Ishikawa (cell line): ENCODE measurements around the gene MAP3K15.

Experiments used
- CEBPB ChIP-seq: IDR thresholded peaks from 2 replicates; pipeline ENCODE4 v1.6.1; 2012
- CREB1 ChIP-seq: IDR thresholded peaks from 2 replicates; pipeline ENCODE4 v1.6.1; 2012; ENCODE audit warnings: low read depth
- EGR1 ChIP-seq: IDR thresholded peaks from 2 replicates; pipeline ENCODE4 v1.6.1; 2012
- EP300 ChIP-seq: IDR thresholded peaks from 2 replicates; pipeline ENCODE4 v1.6.1; 2012; ENCODE audit warnings: borderline replicate concordance
- NFIC ChIP-seq: IDR thresholded peaks from 2 replicates; pipeline ENCODE4 v1.6.1; 2012
- RAD21 ChIP-seq: IDR thresholded peaks from 2 replicates; pipeline ENCODE4 v1.6.1; 2012; ENCODE audit warnings: low read depth
- TAF1 ChIP-seq: IDR thresholded peaks from 2 replicates; pipeline ENCODE4 v1.6.1; 2012; ENCODE audit warnings: low read depth, mild to moderate bottlenecking
- TCF12 ChIP-seq: IDR thresholded peaks from 2 replicates; pipeline ENCODE4 v1.6.1; 2012; ENCODE audit warnings: low read depth
- TEAD4 ChIP-seq: IDR thresholded peaks from 2 replicates; pipeline ENCODE4 v1.6.1; 2012
- YY1 ChIP-seq: IDR thresholded peaks from 2 replicates; pipeline ENCODE4 v1.6.1; 2012; ENCODE audit warnings: low read depth
- TF ChIP-seq, protein P1 (sequence below): IDR thresholded peaks from 2 replicates; pipeline ENCODE4 v1.6.1; 2012; ENCODE audit warnings: low read depth, mild to moderate bottlenecking
- TF ChIP-seq, protein P2 (sequence below): IDR thresholded peaks from 2 replicates; pipeline ENCODE4 v1.6.1; 2012
- TF ChIP-seq, protein P3 (sequence below): IDR thresholded peaks from 2 replicates; pipeline ENCODE4 v1.6.1; 2012

GRCh38 chrX:19342331-19342906 lies 172.9 kb downstream of the MAP3K15 start:
- TF ChIP-seq EP300 (no peak), YY1 (no peak), CEBPB (no peak), RAD21 (no peak), NFIC (peak; percentile 52; the same call in 1 of the 2 replicates), TAF1 (no peak), TCF12 (no peak), CREB1 (no peak), TEAD4 (no peak), EGR1 (no peak)
- TF ChIP-seq, protein P1, sequence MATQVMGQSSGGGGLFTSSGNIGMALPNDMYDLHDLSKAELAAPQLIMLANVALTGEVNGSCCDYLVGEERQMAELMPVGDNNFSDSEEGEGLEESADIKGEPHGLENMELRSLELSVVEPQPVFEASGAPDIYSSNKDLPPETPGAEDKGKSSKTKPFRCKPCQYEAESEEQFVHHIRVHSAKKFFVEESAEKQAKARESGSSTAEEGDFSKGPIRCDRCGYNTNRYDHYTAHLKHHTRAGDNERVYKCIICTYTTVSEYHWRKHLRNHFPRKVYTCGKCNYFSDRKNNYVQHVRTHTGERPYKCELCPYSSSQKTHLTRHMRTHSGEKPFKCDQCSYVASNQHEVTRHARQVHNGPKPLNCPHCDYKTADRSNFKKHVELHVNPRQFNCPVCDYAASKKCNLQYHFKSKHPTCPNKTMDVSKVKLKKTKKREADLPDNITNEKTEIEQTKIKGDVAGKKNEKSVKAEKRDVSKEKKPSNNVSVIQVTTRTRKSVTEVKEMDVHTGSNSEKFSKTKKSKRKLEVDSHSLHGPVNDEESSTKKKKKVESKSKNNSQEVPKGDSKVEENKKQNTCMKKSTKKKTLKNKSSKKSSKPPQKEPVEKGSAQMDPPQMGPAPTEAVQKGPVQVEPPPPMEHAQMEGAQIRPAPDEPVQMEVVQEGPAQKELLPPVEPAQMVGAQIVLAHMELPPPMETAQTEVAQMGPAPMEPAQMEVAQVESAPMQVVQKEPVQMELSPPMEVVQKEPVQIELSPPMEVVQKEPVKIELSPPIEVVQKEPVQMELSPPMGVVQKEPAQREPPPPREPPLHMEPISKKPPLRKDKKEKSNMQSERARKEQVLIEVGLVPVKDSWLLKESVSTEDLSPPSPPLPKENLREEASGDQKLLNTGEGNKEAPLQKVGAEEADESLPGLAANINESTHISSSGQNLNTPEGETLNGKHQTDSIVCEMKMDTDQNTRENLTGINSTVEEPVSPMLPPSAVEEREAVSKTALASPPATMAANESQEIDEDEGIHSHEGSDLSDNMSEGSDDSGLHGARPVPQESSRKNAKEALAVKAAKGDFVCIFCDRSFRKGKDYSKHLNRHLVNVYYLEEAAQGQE = no peak
- TF ChIP-seq, protein P2, sequence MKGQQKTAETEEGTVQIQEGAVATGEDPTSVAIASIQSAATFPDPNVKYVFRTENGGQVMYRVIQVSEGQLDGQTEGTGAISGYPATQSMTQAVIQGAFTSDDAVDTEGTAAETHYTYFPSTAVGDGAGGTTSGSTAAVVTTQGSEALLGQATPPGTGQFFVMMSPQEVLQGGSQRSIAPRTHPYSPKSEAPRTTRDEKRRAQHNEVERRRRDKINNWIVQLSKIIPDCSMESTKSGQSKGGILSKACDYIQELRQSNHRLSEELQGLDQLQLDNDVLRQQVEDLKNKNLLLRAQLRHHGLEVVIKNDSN = no peak
- TF ChIP-seq, protein P3, sequence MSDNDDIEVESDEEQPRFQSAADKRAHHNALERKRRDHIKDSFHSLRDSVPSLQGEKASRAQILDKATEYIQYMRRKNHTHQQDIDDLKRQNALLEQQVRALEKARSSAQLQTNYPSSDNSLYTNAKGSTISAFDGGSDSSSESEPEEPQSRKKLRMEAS = no peak
